DOHH2 (cell line): ENCODE measurements around the gene NIN.

Experiments used
- H3F3A ChIP-seq: fragments of 200-600 bp; sonication (generic), shearing (Covaris generic); 2 replicates; pipeline ENCODE4 v1.6.0; 2016; ENCODE audit warnings: antibody characterized with exemption, mild to moderate bottlenecking; ENCODE audit not compliant: control insufficient read depth, insufficient read depth
- H3K27ac ChIP-seq: fragments of 200-600 bp; sonication (generic); 2 replicates; pipeline ENCODE4 v1.5.1; 2014; ENCODE audit warnings: low read depth, mild to moderate bottlenecking, low read length, moderate library complexity
- H3K27me3 ChIP-seq: fragments of 200-600 bp; sonication (generic); 2 replicates; pipeline ENCODE4 v1.6.1; 2014; ENCODE audit warnings: mild to moderate bottlenecking, low read length, mixed read lengths; ENCODE audit not compliant: control insufficient read depth
- H3K36me3 ChIP-seq: fragments of 200-600 bp; sonication (generic); 2 replicates; pipeline ENCODE4 v1.6.1; 2014; ENCODE audit warnings: mild to moderate bottlenecking, low read length, moderate library complexity, mixed read lengths; ENCODE audit not compliant: control insufficient read depth
- H3K4me1 ChIP-seq: fragments of 200-600 bp; sonication (generic); 2 replicates; pipeline ENCODE4 v1.6.1; 2014; ENCODE audit warnings: mild to moderate bottlenecking, low read length, mixed read lengths; ENCODE audit not compliant: control insufficient read depth
- H3K4me2 ChIP-seq: fragments of 200-600 bp; sonication (generic); 2 replicates; pipeline ENCODE4 v1.6.0; 2014; ENCODE audit warnings: mild to moderate bottlenecking, low read length, moderate library complexity
- H3K4me3 ChIP-seq: fragments of 200-600 bp; sonication (generic); 2 replicates; pipeline ENCODE4 v1.5.1; 2014; ENCODE audit warnings: mild to moderate bottlenecking, low read length, mixed read lengths
- H3K79me2 ChIP-seq: fragments of 200-600 bp; sonication (generic); 2 replicates; pipeline ENCODE4 v1.6.1; 2014; ENCODE audit warnings: mild to moderate bottlenecking, low read length, mixed read lengths; ENCODE audit not compliant: control insufficient read depth
- H3K9me2 ChIP-seq: fragments of 200-600 bp; sonication (generic); replicated peaks from 2 replicates; pipeline ENCODE4 v1.6.1; 2014; ENCODE audit warnings: mild to moderate bottlenecking, low read length, mixed read lengths; ENCODE audit not compliant: control insufficient read depth
- H3K9me3 ChIP-seq: fragments of 200-600 bp; sonication (generic); 2 replicates; pipeline ENCODE4 v1.6.1; 2014; ENCODE audit warnings: antibody characterized with exemption, low read length, mixed read lengths; ENCODE audit not compliant: control insufficient read depth, insufficient read depth
- H4K20me1 ChIP-seq: fragments of 200-600 bp; sonication (generic); 2 replicates; pipeline ENCODE4 v1.6.0; 2014; ENCODE audit warnings: low read depth, mild to moderate bottlenecking, antibody characterized with exemption, low read length, moderate library complexity; ENCODE audit not compliant: control insufficient read depth, insufficient read depth
- CTCF ChIP-seq: fragments of 200-600 bp; sonication (generic); IDR thresholded peaks from one replicate; pipeline ENCODE4 v1.5.1; 2014; ENCODE audit warnings: antibody characterized with exemption, mild to moderate bottlenecking, low read depth, low read length; ENCODE audit not compliant: poor library complexity, severe bottlenecking
- EZH2phosphoT487 ChIP-seq: fragments of 200-600 bp; sonication (generic); IDR thresholded peaks from 2 replicates; pipeline ENCODE4 v1.6.1; 2017; ENCODE audit warnings: borderline replicate concordance, mild to moderate bottlenecking, antibody characterized with exemption, low read length, moderate library complexity, mixed read lengths

NIN gene

GRCh38 chr14:50846226-50846880 is 15.4 kb upstream of the NIN start:
- Histone ChIP-seq H3K9me3 (no peaks in the 10 kb centered on the region), H3K9me2 (no peaks in the 10 kb centered on the region), H3K4me2 (no peak overlapping the region), H4K20me1 (no peaks in the 10 kb centered on the region), H3K27me3 (no peaks in the 10 kb centered on the region), H3K79me2 (no peaks in the 10 kb centered on the region), H3K27ac (no peak overlapping the region), H3K36me3 (no peaks in the 10 kb centered on the region), H3F3A (no peaks in the 10 kb centered on the region), H3K4me1 (peaks cover 4% of the 10 kb centered on the region; the same call in 1 of the 2 replicates), H3K4me3 (no peak overlapping the region)
- TF ChIP-seq CTCF, result no peak
- TF ChIP-seq EZH2phosphoT487, result no peak

- no peaks in the 10 kb centered on the region for H3K79me2 ChIP-seq
- no peaks in the 10 kb centered on the region for H3K36me3 ChIP-seq
- H3K27ac ChIP-seq, result no peak overlapping the region
- H3K9me2 ChIP-seq, result no peaks in the 10 kb centered on the region
- no peaks in the 10 kb centered on the region for H3K9me3 ChIP-seq
- no peaks in the 10 kb centered on the region for H4K20me1 ChIP-seq
- H3K4me2 ChIP-seq, result no peak overlapping the region
- H3F3A ChIP-seq, result no peaks in the 10 kb centered on the region
- H3K4me3 ChIP-seq, result no peak overlapping the region
- H3K27me3 ChIP-seq, result no peaks in the 10 kb centered on the region
- peaks cover 4% of the 10 kb centered on the region; the same call in 1 of the 2 replicates for H3K4me1 ChIP-seq
- TF ChIP-seq CTCF, result no peak
- no peak for TF ChIP-seq EZH2phosphoT487
Observed at GRCh38 chr14:50845166-50845565, 14.2 kb upstream of the NIN start.

- Histone ChIP-seq H3K4me2 (no peak overlapping the region), H3K4me3 (no peak overlapping the region), H3K27ac (no peak overlapping the region), H3F3A (no peaks in the 10 kb centered on the region), H3K9me3 (no peaks in the 10 kb centered on the region), H3K27me3 (no peaks in the 10 kb centered on the region), H3K36me3 (no peaks in the 10 kb centered on the region), H3K9me2 (no peaks in the 10 kb centered on the region), H3K4me1 (peaks cover 4% of the 10 kb centered on the region; the same call in 1 of the 2 replicates), H4K20me1 (no peaks in the 10 kb centered on the region), H3K79me2 (no peaks in the 10 kb centered on the region)
- TF ChIP-seq CTCF, result no peak
- TF ChIP-seq EZH2phosphoT487, result no peak
Observed at GRCh38 chr14:50844391-50844790, 13.4 kb upstream of the NIN start.

GRCh38 chr14:50839691-50840090 is 8.7 kb upstream of the NIN start:
- H3K4me1 ChIP-seq, result peaks cover 8% of the 10 kb centered on the region
- no peaks in the 10 kb centered on the region for H3F3A ChIP-seq
- H3K9me3 ChIP-seq, result no peaks in the 10 kb centered on the region

More at GRCh38 chr14:50839691-50840090, 8.7 kb upstream of the NIN start:
- Histone ChIP-seq H3K4me2 (no peak overlapping the region), H3K9me2 (no peaks in the 10 kb centered on the region), H3K27me3 (no peaks in the 10 kb centered on the region), H3K4me3 (no peak overlapping the region), H3K27ac (no peak overlapping the region), H3K79me2 (no peaks in the 10 kb centered on the region), H3K36me3 (no peaks in the 10 kb centered on the region), H4K20me1 (no peaks in the 10 kb centered on the region)
- TF ChIP-seq EZH2phosphoT487, result no peak
- no peak for TF ChIP-seq CTCF
